GM04503 (cell line): ENCODE data around the gene FAM20C.

Source experiments
- DNase-seq: peaks from one replicate; pipeline ENCODE4 v3.0.0-alpha.2; 2012; ENCODE audit warnings: low read depth

FAM20C gene

DNA sequence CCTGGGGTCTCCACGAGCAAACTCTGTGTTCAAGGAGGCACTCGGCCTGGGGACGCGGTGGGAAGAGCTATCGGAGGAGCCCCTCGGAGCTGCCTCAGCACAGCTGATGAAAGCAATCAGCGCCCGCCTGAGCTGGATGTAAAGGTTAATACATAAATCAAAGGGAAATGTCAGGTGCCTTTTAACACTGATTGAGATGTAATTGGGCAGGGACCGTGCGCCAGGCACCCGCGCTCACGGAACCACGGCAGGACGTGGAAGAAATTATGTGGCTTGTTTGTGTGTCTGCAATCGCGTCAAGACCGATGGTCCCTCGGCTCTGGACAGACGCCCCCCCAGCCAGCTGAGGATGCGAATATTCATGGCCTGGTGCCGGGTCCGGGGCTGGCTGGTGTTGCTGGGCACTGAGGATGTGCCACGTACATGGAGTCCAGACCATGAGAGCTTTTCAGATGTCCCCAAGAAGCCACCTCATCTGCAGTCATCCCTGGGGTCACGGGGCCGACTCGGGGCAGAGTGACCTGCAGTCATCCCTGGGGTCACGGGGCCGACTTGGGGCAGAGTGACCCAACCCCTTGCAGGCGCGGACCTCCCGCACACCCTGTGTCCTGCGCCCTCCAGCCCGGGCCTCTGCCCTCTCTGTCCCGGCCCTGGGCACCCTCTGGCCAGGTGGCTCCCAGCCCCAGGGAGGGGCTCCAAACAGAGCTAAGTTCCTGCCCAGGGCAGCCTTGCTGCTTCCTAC is 113.2 kb downstream of the FAM20C start:
- no peak for DNase-seq

DNA sequence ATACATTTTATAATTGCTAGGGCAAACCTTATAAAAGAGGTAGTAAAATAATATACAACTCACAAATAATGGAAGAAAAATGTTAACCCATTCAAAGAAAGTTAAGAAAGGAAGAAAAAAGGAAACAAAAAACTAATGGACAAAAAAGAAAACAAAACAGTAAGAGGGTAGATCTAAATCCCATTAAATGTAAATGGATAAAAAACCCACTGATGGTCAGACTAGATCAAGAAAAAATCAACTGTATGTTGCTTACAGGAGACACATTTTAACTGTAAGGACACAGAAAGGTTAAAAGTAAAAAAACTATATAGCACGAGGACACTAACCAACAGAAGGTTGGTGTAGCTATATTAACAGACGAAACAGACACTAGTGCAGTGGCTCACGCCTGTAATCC is 115.6 kb downstream of the FAM20C start:
- DNase-seq: no peak

DNA sequence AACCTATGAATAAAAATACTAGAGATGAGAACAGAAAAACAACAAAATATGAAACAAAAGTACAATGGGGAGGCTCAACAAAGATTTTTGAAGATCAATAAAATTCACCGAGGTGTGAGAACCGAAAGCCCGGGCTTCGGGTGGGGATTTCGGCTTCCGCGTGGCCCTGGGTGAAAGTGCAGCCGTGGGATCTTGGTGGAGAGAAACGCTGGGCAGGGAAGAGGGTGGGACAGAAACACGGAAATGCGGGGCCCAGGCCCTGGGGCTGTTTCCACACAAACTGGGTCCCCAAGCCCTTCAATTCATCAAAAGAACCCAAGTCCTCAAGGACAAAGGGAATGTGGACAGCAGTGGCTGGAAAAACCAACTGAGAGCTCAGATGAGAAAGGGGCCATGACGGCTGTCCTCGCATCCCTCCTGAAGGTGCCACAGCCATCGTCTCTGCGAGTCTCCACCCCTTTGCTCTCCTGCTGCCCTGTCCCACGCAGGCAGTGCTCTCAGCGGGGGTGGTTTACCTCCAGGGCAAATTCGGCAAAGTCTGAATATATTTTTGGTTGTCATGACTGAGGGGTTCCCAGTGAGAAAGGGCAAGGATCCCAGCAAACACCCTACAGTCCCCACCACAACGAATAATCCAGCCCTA is 117.3 kb downstream of the FAM20C start:
- DNase-seq: no peak
